Keratinocyte (primary cell): Measurements from ENCODE around the gene TNFAIP2. TPM values are rescaled to one million over a fixed set of nuclear protein-coding genes. Genes with fewer than 3 reads are reported as not detected.

Experiments used
- DNase-seq: peaks from one replicate; pipeline ENCODE4 v3.0.0-alpha.2; 2011; ENCODE audit warnings: low read depth, missing footprints, low spot score
- FAIRE-seq: peaks from 2 replicates; lab custom pipeline; 2011; peaks lifted over from hg19 to GRCh38; lab: Jason Lieb, UNC
- H2AFZ ChIP-seq: 2 replicates; pipeline ENCODE4 v1.6.0; 2012; ENCODE audit warnings: low read length, control low read depth, inconsistent platforms; ENCODE audit not compliant: control insufficient read depth
- H3K27ac ChIP-seq: 2 replicates; pipeline ENCODE4 v1.5.1; 2011; ENCODE audit warnings: low read length; ENCODE audit not compliant: control insufficient read depth, insufficient read depth
- H3K27me3 ChIP-seq: 3 replicates; pipeline ENCODE4 v1.6.0; 2011; ENCODE audit warnings: low read length; ENCODE audit not compliant: control insufficient read depth, insufficient read depth; ENCODE audit errors: extremely low read depth
- H3K36me3 ChIP-seq, 2 experiments: 2 replicates in 1 of 2; 3 replicates in 1 of 2; pipeline ENCODE4 v1.5.1; 2011; ENCODE audit warnings: low read length in 2 of 2, mild to moderate bottlenecking in 1 of 2; ENCODE audit not compliant: control insufficient read depth in 2 of 2, insufficient read depth in 2 of 2; ENCODE audit errors: extremely low read depth in 1 of 2
- H3K4me1 ChIP-seq: 3 replicates; pipeline ENCODE4 v1.5.1; 2011; ENCODE audit warnings: low read length; ENCODE audit not compliant: control insufficient read depth, insufficient read depth; ENCODE audit errors: extremely low read depth
- H3K4me2 ChIP-seq: 3 replicates; pipeline ENCODE4 v1.6.0; 2011; ENCODE audit warnings: low read depth, low read length; ENCODE audit not compliant: control insufficient read depth, insufficient read depth; ENCODE audit errors: extremely low read depth
- H3K4me3 ChIP-seq, 3 experiments: fragments of 200-600 bp in 1 of 3; sonication (generic) in 1 of 3; 2 replicates in 2 of 3; 3 replicates in 1 of 3; pipeline ENCODE4 v1.5.1; 2011 to 2016; ENCODE audit warnings: low read length in 3 of 3, mild to moderate bottlenecking in 3 of 3, control low read depth in 2 of 3, inconsistent platforms in 1 of 3, low read depth in 1 of 3, mixed read lengths in 1 of 3, mixed run types in 1 of 3, moderate library complexity in 1 of 3; ENCODE audit not compliant: control insufficient read depth in 2 of 3, insufficient read depth in 2 of 3; ENCODE audit errors: extremely low read depth in 1 of 3
- H3K79me2 ChIP-seq: 2 replicates; pipeline ENCODE4 v1.6.0; 2012; ENCODE audit warnings: low read length; ENCODE audit not compliant: control insufficient read depth, insufficient read depth
- H3K9ac ChIP-seq: 3 replicates; pipeline ENCODE4 v1.6.0; 2011; ENCODE audit warnings: low read length; ENCODE audit not compliant: control insufficient read depth, insufficient read depth; ENCODE audit errors: extremely low read depth
- H3K9me1 ChIP-seq: 3 replicates; pipeline ENCODE4 v1.6.0; 2011; ENCODE audit warnings: low read length; ENCODE audit not compliant: control insufficient read depth, insufficient read depth; ENCODE audit errors: extremely low read depth
- H3K9me3 ChIP-seq: 2 replicates; pipeline ENCODE4 v1.5.1; 2012; ENCODE audit warnings: low read depth, low read length; ENCODE audit not compliant: control insufficient read depth
- H4K20me1 ChIP-seq: 3 replicates; pipeline ENCODE4 v1.6.0; 2011; ENCODE audit warnings: low read length; ENCODE audit not compliant: control insufficient read depth, insufficient read depth; ENCODE audit errors: extremely low read depth
- EZH2 ChIP-seq: IDR thresholded peaks from one replicate; pipeline ENCODE4 v1.6.1; 2012; ENCODE audit warnings: inconsistent platforms, mild to moderate bottlenecking, low read length, moderate library complexity
- dilution Hi-C: fragments of 300-500 bp; cut with MboI; formaldehyde crosslinking; loops from one replicate; pipeline ENCODE4 v1.7.0; 2020; ENCODE audit warnings: low sequenced_read_pairs; ENCODE audit not compliant: extremely low pct_ligation_motif_present
- polyA plus RNA-seq, 5 experiments: library from polyadenylated mRNA; depleted of rRNA in 3 of 5; stranded (reverse) in 3 of 5; stranded (forward) in 1 of 5; unstranded in 1 of 5; fragments of >200 nt; gene quantifications; 1 replicate in 1 of 5; 2 replicates in 3 of 5; 3 replicates in 1 of 5; pipeline versions ENCODE4 v1.2.1 to v1.2.3, GENCODE V29; 2011 to 2012; ENCODE audit warnings: missing spikeins in 2 of 5, low read depth in 1 of 5, low replicate concordance in 1 of 5
- TF ChIP-seq, protein P1 (sequence below), 3 experiments: IDR thresholded peaks in 1 of 3; conservative IDR thresholded peaks in 1 of 3; optimal IDR thresholded peaks in 1 of 3; 2 replicates in 2 of 3; 3 replicates in 1 of 3; pipeline versions ENCODE3 to v1.5.1; 2011; ENCODE audit warnings: low read length in 3 of 3, mild to moderate bottlenecking in 3 of 3, moderate library complexity in 2 of 3, control low read depth in 1 of 3, inconsistent platforms in 1 of 3; ENCODE audit not compliant: insufficient read depth in 2 of 3; ENCODE audit errors: extremely low read depth in 1 of 3

The TNFAIP2 gene
- polyA plus RNA-seq, 1 donor (not counting 4 experiments of a cell fraction or from before 2014, with no cell fraction given) = 0.71 TPM

DNA sequence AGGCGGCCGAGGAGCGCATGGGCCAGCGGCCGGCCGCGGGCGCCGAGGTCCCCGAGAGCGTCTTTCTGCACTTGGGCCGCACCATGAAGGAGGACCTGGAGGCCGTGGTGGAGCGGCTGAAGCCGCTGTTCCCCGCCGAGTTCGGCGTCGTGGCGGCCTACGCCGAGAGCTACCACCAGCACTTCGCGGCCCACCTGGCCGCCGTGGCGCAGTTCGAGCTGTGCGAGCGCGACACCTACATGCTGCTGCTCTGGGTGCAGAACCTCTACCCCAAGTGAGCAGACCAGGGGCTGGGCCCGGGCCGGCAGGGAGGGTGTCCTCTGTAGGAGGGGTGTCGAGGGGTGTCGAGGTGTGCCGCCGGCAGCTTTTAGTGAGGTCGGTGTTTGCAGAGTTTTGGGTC lies 4.1 kb downstream of the TNFAIP2 start:
- no peaks in the 10 kb centered on the region for H3K9me1 ChIP-seq
- dilution Hi-C loops = no loop called here
- H3K36me3 ChIP-seq = no peaks in the 10 kb centered on the region
- TF ChIP-seq, protein P1, sequence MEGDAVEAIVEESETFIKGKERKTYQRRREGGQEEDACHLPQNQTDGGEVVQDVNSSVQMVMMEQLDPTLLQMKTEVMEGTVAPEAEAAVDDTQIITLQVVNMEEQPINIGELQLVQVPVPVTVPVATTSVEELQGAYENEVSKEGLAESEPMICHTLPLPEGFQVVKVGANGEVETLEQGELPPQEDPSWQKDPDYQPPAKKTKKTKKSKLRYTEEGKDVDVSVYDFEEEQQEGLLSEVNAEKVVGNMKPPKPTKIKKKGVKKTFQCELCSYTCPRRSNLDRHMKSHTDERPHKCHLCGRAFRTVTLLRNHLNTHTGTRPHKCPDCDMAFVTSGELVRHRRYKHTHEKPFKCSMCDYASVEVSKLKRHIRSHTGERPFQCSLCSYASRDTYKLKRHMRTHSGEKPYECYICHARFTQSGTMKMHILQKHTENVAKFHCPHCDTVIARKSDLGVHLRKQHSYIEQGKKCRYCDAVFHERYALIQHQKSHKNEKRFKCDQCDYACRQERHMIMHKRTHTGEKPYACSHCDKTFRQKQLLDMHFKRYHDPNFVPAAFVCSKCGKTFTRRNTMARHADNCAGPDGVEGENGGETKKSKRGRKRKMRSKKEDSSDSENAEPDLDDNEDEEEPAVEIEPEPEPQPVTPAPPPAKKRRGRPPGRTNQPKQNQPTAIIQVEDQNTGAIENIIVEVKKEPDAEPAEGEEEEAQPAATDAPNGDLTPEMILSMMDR (optimal IDR thresholded peaks at IDR 0.05 in 1 of 3, IDR thresholded peaks at IDR 0.05 in 1 of 3, conservative IDR thresholded peaks at IDR 0.05 in 1 of 3; ENCODE audit: extremely low read depth in 1 of 3, insufficient read depth in 2 of 3, low read length in 3 of 3) = no peak
- TF ChIP-seq EZH2 = no peak
- H2AFZ ChIP-seq = no peak overlapping the region
- peaks cover 41% of the 10 kb centered on the region for H3K27me3 ChIP-seq
- H3K9ac ChIP-seq = no peak overlapping the region
- H3K79me2 ChIP-seq = no peaks in the 10 kb centered on the region
- no peak overlapping the region for H3K27ac ChIP-seq
- FAIRE-seq (no peak), DNase-seq (no peak)
- peaks cover 2% of the 10 kb centered on the region for H4K20me1 ChIP-seq
- no peak overlapping the region for H3K4me2 ChIP-seq
- H3K9me3 ChIP-seq = no peaks in the 10 kb centered on the region
- H3K4me1 ChIP-seq = peaks cover 43% of the 10 kb centered on the region
- H3K4me3 ChIP-seq = no peak overlapping the region

DNA sequence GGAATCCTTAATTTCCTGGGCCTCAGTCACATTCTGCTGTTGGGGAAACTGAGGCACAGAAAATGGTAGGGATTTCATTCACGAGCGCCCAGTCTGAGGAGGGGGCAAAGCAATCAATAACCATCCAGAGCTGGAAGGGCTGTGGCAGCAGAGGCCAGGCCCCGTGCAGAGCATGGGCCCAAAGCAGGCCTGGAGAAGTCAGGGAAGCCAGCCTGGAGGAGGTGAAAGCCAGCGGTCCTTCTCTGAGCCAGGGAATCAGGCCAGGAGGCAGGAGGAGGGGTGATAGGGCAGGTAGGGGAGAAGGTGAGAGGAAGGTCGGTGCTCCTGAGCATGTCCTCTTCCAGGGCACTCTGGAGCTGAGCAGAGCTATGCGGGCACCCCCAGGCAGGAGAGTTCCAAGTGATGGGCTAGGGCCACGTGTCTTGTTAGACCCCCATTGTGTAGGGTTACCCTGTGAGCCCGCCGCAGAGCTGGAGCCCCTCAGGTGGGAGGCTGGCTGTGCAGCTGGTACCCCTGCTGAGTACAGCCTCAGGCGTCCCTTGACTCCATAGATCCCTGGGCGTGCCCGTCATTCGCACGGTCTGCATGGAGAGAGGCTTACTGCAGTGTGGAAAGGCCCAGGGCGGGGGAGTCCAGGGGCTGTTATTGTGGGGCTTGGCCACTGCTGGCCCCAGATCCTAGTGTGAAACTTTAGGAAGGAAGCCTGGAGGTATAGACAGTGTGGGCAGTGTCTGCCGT lies 4.8 kb downstream of the TNFAIP2 start:
- FAIRE-seq = no peak
- dilution Hi-C loops = no loop called here

More for the DNA sequence above, 4.8 kb downstream of the TNFAIP2 start:
- H3K9me1 ChIP-seq = no peaks in the 10 kb centered on the region
- H3K36me3 ChIP-seq = no peaks in the 10 kb centered on the region
- H3K79me2 ChIP-seq = no peaks in the 10 kb centered on the region
- no peak overlapping the region for H3K4me3 ChIP-seq
- H3K27me3 ChIP-seq = peaks cover 34% of the 10 kb centered on the region
- H3K27ac ChIP-seq = no peak overlapping the region
- H3K4me1 ChIP-seq = peaks cover 39% of the 10 kb centered on the region
- no peak overlapping the region for H3K9ac ChIP-seq
- H4K20me1 ChIP-seq = peaks cover 2% of the 10 kb centered on the region
- TF ChIP-seq EZH2 = no peak
- TF ChIP-seq, protein P1 (optimal IDR thresholded peaks at IDR 0.05 in 1 of 3, IDR thresholded peaks at IDR 0.05 in 1 of 3, conservative IDR thresholded peaks at IDR 0.05 in 1 of 3; ENCODE audit: extremely low read depth in 1 of 3, insufficient read depth in 2 of 3, low read length in 3 of 3) = no peak
- no peak for DNase-seq
- peak overlapping the region; percentile 25 for H3K4me2 ChIP-seq
- H3K9me3 ChIP-seq = no peaks in the 10 kb centered on the region
- no peak overlapping the region for H2AFZ ChIP-seq
